ENCODE measurements around the gene CHRNA10.

CHRNA10 gene, protein sequence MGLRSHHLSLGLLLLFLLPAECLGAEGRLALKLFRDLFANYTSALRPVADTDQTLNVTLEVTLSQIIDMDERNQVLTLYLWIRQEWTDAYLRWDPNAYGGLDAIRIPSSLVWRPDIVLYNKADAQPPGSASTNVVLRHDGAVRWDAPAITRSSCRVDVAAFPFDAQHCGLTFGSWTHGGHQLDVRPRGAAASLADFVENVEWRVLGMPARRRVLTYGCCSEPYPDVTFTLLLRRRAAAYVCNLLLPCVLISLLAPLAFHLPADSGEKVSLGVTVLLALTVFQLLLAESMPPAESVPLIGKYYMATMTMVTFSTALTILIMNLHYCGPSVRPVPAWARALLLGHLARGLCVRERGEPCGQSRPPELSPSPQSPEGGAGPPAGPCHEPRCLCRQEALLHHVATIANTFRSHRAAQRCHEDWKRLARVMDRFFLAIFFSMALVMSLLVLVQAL

GRCh38 chr11:3671334-3672254 is at the start of gene CHRNA10:
Gene CHRNA10 (minus strand): TSS chr11:3671384. CDS start chr11:3671312, 72 bp downstream.
- no peak for TF ChIP-seq ZNF274 (IDR thresholded peaks at IDR 0.05; ENCODE audit: low read depth, low read length)
- no peak within 1 kb of the TSS for H3K4me3 ChIP-seq (ENCODE audit: low read length)

DNA sequence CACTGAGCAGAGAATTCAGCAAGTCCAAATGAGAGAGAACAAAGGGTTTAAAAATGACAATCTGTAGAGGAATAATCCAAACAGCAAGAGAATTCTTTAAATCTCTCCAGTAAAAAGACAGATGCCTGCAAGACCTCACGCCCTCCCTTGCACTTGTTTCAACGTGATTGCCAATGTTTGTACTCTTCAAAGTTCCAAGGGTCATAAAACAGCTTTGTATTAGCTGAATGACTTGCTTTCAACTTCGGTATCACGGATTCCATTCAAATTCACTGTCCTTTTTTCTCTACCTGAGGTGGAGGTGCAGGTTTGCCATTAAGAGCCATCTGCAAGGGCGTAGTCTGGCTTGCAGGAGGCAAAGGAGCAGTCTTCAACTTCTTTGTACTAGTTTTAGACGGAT is 41.1 kb upstream of the CHRNA10 start:
- H3K4me3 ChIP-seq (ENCODE audit: low read length) = no peak overlapping the region
- TF ChIP-seq ZNF274 (IDR thresholded peaks at IDR 0.05; ENCODE audit: low read depth, low read length) = no peak

DNA sequence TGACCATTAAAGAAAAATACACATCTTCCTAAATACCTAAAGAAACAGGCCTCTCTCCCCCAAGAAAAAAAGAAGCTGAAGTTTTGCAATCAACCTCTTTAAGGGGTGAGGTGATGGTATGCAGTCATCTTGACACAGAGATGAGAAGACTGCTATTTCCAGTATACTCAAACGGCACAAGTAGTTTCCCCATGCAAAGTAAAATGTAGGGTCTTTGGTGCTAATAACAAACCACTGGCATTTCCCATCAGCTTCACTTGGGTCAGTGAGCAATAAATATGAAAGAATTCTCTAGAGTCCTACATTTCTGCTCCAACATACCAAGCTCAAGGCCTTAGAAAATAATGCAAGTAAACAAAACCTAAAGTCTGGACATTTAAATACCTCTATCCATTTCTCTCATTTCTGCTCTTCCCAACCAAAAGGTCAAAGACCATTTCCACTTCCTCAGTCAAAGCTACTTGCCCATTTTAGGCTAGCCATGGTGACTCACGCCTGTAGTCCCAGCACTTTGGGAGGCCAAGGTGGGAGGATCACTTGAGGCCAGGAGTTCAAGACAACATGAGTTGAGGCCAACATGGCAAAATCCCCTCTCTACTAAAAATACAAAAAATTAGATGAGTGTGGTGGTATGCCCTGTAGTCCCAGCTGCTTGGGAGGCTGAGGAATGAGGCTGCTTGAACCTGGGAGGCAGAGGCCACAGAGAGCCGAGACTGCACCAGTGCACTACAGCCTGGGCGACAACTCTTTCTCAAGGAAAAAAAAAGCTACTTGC is 39.5 kb upstream of the CHRNA10 start:
- no peak for TF ChIP-seq ZNF274 (IDR thresholded peaks at IDR 0.05; ENCODE audit: low read depth, low read length)

DNA sequence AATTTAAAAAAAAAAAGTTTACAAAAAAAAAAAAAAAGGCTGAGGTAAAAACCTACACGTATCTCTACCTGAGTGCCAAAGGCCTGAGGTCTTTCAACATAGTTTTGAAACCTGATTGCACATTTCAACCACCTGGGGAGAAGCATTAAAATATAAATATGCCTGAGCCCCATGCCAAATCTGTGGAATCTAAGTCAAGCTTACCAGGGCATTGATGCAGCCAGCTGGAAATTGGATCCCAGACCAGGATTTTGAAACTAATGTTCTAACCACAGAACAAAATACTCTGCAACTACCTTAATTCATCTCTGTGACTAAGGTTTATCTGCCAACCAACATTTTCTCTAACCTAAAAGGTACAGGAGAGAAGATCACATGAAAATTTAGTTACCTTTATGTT is 38.8 kb upstream of the CHRNA10 start:
- no peak overlapping the region for H3K4me3 ChIP-seq (ENCODE audit: low read length)
- TF ChIP-seq ZNF274 (IDR thresholded peaks at IDR 0.05; ENCODE audit: low read depth, low read length) = no peak

More for the DNA sequence above, 39.5 kb upstream of the CHRNA10 start:
- H3K4me3 ChIP-seq (ENCODE audit: low read length) = no peak overlapping the region

DNA sequence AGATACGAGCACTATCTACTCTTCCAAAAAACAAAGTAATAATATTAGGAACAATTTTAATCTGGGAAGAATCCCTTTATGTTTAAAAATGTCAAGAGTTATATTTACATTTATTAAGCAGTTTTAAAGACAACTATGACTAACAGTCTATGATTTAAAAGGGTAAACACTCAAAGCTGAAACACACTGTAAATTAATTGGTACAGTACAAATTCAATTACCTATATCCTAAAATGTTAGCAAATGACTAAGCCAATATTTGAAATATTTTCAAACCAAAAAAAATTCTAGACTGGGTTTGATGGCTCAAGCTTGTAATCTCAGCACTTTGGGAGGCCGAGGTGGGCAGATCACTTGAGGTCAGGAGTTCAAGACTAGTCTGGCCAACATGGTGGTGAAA is 36.0 kb upstream of the CHRNA10 start:
- no peak for TF ChIP-seq ZNF274 (IDR thresholded peaks at IDR 0.05; ENCODE audit: low read depth, low read length)
- no peak overlapping the region for H3K4me3 ChIP-seq (ENCODE audit: low read length)

GRCh38 chr11:3703383-3703782 is 32.2 kb upstream of the CHRNA10 start:
- H3K4me3 ChIP-seq (ENCODE audit: low read length) = no peak overlapping the region
- TF ChIP-seq ZNF274 (IDR thresholded peaks at IDR 0.05; ENCODE audit: low read depth, low read length) = no peak

- H3K4me3 ChIP-seq (ENCODE audit: low read length) = no peak overlapping the region
- TF ChIP-seq ZNF274 (IDR thresholded peaks at IDR 0.05; ENCODE audit: low read depth, low read length) = no peak
Observed at GRCh38 chr11:3700910-3701309, 29.7 kb upstream of the CHRNA10 start.

- no peak for TF ChIP-seq ZNF274 (IDR thresholded peaks at IDR 0.05; ENCODE audit: low read depth, low read length)
- no peak overlapping the region for H3K4me3 ChIP-seq (ENCODE audit: low read length)
Observed at GRCh38 chr11:3700410-3700809, 29.2 kb upstream of the CHRNA10 start.

- no peak overlapping the region for H3K4me3 ChIP-seq (ENCODE audit: low read length)
- TF ChIP-seq ZNF274 (IDR thresholded peaks at IDR 0.05; ENCODE audit: low read depth, low read length) = no peak
Observed at GRCh38 chr11:3686751-3687150, 15.6 kb upstream of the CHRNA10 start.

DNA sequence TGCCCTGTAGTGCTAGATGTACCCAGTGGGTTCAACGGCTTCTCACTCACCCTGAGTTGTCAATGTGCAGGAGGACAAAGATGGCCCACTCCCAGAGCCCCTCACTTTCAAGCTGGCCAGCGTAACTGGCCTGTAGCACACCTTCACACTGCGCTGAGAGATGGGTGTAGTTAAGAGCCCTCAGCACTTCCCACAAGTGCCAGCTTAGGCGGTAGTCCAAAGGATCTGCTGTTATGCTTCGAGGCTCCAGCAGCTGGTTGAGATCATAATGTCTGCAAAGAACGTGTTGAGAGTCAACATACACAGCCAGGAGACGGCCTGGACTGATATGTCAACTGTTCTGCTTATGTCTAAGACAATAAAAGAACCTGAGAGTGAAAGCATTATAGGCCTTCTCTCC is 14.7 kb upstream of the CHRNA10 start:
- TF ChIP-seq ZNF274 (IDR thresholded peaks at IDR 0.05; ENCODE audit: low read depth, low read length) = no peak
- H3K4me3 ChIP-seq (ENCODE audit: low read length) = no peak overlapping the region

GRCh38 chr11:3684819-3685172 is 13.6 kb upstream of the CHRNA10 start:
- H3K4me3 ChIP-seq (ENCODE audit: low read length) = no peak overlapping the region
- TF ChIP-seq ZNF274 (IDR thresholded peaks at IDR 0.05; ENCODE audit: low read depth, low read length) = no peak

GRCh38 chr11:3684129-3684818 is 13.1 kb upstream of the CHRNA10 start:
- TF ChIP-seq ZNF274 (IDR thresholded peaks at IDR 0.05; ENCODE audit: low read depth, low read length) = no peak
- no peak overlapping the region for H3K4me3 ChIP-seq (ENCODE audit: low read length)

- H3K4me3 ChIP-seq (ENCODE audit: low read length) = no peak overlapping the region
- no peak for TF ChIP-seq ZNF274 (IDR thresholded peaks at IDR 0.05; ENCODE audit: low read depth, low read length)
Observed at GRCh38 chr11:3683039-3683438, 11.9 kb upstream of the CHRNA10 start.
